Gastroesophageal sphincter (tissue), 4 donors: ENCODE measurements around the gene ZNF266. TPM values are rescaled to one million over a fixed set of nuclear protein-coding genes. Genes with fewer than 3 reads are reported as not detected.

Source experiments
- ATAC-seq: fragments of 150-250 bp; one replicate; pipeline ENCODE4 v1.9.1; 2016; ENCODE audit warnings: mild to moderate bottlenecking, moderate library complexity
- H3K27ac ChIP-seq, 4 donors: fragments of 200-600 bp; sonication (generic) in 3 of 4; 1 replicate in 3 of 4; 2 replicates in 1 of 4; pipeline ENCODE4 v1.5.1; 2016 to 2019
- H3K27me3 ChIP-seq: fragments of 200-600 bp; sonication (generic); one replicate; pipeline ENCODE4 v1.5.1; 2019
- H3K36me3 ChIP-seq, 2 donors: fragments of 200-600 bp; sonication (generic); one replicate each; pipeline ENCODE4 v1.5.1; 2019; ENCODE audit warnings: control low read depth in 1 of 2
- H3K4me1 ChIP-seq, 3 donors: fragments of 200-600 bp; sonication (generic); 1 replicate in 2 of 3; 2 replicates in 1 of 3; pipeline ENCODE4 v1.5.1; 2016 to 2019; ENCODE audit warnings: control low read depth in 2 of 3
- H3K4me3 ChIP-seq, 2 donors: fragments of 200-600 bp; sonication (generic); one replicate each; pipeline ENCODE4 v1.5.1; 2019; ENCODE audit warnings: mild to moderate bottlenecking in 1 of 2, moderate library complexity in 1 of 2
- H3K9me3 ChIP-seq, 3 donors: fragments of 200-600 bp; sonication (generic); one replicate each; pipeline ENCODE4 v1.5.1; 2017 to 2019; ENCODE audit warnings: control low read depth in 2 of 3
- CTCF ChIP-seq, 4 experiments: fragments of 200-600 bp in 2 of 4; fragments of 450-650 bp in 2 of 4; sonication (generic) in 1 of 4; IDR thresholded peaks; one replicate each; pipeline ENCODE4 v1.5.1; 2017 to 2019; ENCODE audit warnings: antibody characterized with exemption in 4 of 4, mild to moderate bottlenecking in 2 of 4, moderate library complexity in 2 of 4
- EP300 ChIP-seq: sonication (generic); formaldehyde crosslinking; IDR thresholded peaks from one replicate; pipeline ENCODE4 v1.6.1; 2017; ENCODE audit warnings: antibody characterized with exemption, mild to moderate bottlenecking
- POLR2A ChIP-seq, 2 donors: fragments of 450-650 bp; IDR thresholded peaks; one replicate each; pipeline ENCODE4 v1.6.1; 2017; ENCODE audit warnings: antibody characterized with exemption in 2 of 2, mild to moderate bottlenecking in 2 of 2, moderate library complexity in 1 of 2
- POLR2AphosphoS5 ChIP-seq: sonication (generic); formaldehyde crosslinking; IDR thresholded peaks from one replicate; pipeline ENCODE4 v1.6.1; 2017; ENCODE audit warnings: antibody characterized with exemption
- WGBS, 2 donors: methylation state at CpG; one replicate each; pipeline ENCODE4 v1.1.5; 2018; ENCODE audit warnings: low coverage in 1 of 2; 5-methylcytosine and 5-hydroxymethylcytosine counted together
- total RNA-seq, 4 donors: library from RNA; depleted of rRNA; stranded (reverse); fragments of >200 nt; gene quantifications; one replicate each; pipeline ENCODE4 v1.1.0, GENCODE V29; 2016

ZNF266 gene
- total RNA-seq, 4 donors from 2014 or later: 16.0 to 25.1 (median 20.8) TPM

- peaks cover 0 to 7% (median 0%) of the 10 kb centered on the region in 3 donors for H3K4me1 ChIP-seq
- 2% methylated on average over 9 to 32 of the region's 39 CpGs for WGBS, 2 donors
- H3K27ac ChIP-seq: peak overlapping the region in 3 of 4 donors; percentile 61 to 76 (median 65)
- TF ChIP-seq CTCF (IDR thresholded peaks at IDR 0.05) (peak in 1 of 4 experiments; percentile 8), POLR2A (IDR thresholded peaks at IDR 0.05) (no peak)
- H3K4me3 ChIP-seq: peak overlapping the region; percentile 39 to 59
- peaks cover 0 to 90% (median 3%) of the 10 kb centered on the region in 3 donors for H3K9me3 ChIP-seq
- peak; percentile 71 for ATAC-seq
- no peaks in the 10 kb centered on the region for H3K27me3 ChIP-seq
- H3K36me3 ChIP-seq: peaks cover 0 to 17% of the 10 kb centered on the region in 2 donors
Observed at GRCh38 chr19:9406798-9407352, 28.5 kb downstream of the ZNF266 start.

- TF ChIP-seq CTCF (IDR thresholded peaks at IDR 0.05) (no peak), POLR2A (IDR thresholded peaks at IDR 0.05) (no peak), EP300 (no peak), POLR2AphosphoS5 (no peak)
- 70 to 97% methylated on average over 4 of the region's 4 CpGs for WGBS, 2 donors
- H3K36me3 ChIP-seq: peaks cover 53 to 100% of the 10 kb centered on the region in 2 donors
- no peaks in the 10 kb centered on the region for H3K27me3 ChIP-seq
- no peaks in the 10 kb centered on the region for H3K4me1 ChIP-seq
- H3K4me3 ChIP-seq: no peak overlapping the region
- no peak for ATAC-seq
- peaks cover 7 to 100% (median 17%) of the 10 kb centered on the region in 3 donors for H3K9me3 ChIP-seq
- H3K27ac ChIP-seq: no peak overlapping the region
Observed at GRCh38 chr19:9381361-9381785, 54.0 kb downstream of the ZNF266 start.

- peaks cover 0 to 89% of the 10 kb centered on the region in 2 donors for H3K36me3 ChIP-seq
- whole genome bisulfite sequencing, 2 donors: 89 to 93% methylated on average over 5 to 6 of the region's 6 CpGs
- no peak for TF ChIP-seq EP300
- TF ChIP-seq CTCF (IDR thresholded peaks at IDR 0.05): no peak
- no peak for TF ChIP-seq POLR2A (IDR thresholded peaks at IDR 0.05)
- no peak for TF ChIP-seq POLR2AphosphoS5
- H3K27me3 ChIP-seq: no peaks in the 10 kb centered on the region
- H3K4me1 ChIP-seq: no peaks in the 10 kb centered on the region
- ATAC-seq: no peak
- H3K4me3 ChIP-seq: no peak overlapping the region
- peaks cover 3 to 100% (median 5%) of the 10 kb centered on the region in 3 donors for H3K9me3 ChIP-seq
- no peak overlapping the region for H3K27ac ChIP-seq
Observed at GRCh38 chr19:9370738-9371619, 64.4 kb downstream of the ZNF266 start.

GRCh38 chr19:9362905-9363304 lies 72.5 kb downstream of the ZNF266 start, which contains the start of gene ZNF177:
Gene ZNF177 (plus strand): TSS chr19:9363013. CDS start chr19:9378312, 15,299 bp downstream.
- no peak for TF ChIP-seq CTCF (IDR thresholded peaks at IDR 0.05)
- no peak for TF ChIP-seq POLR2A (IDR thresholded peaks at IDR 0.05)
- TF ChIP-seq POLR2AphosphoS5: no peak
- H3K9me3 ChIP-seq: peaks cover 0 to 98% (median 0%) of the 10 kb centered on the region in 3 donors
- H3K4me1 ChIP-seq: peaks cover 0 to 5% (median 0%) of the 10 kb centered on the region in 3 donors
- no peak for ATAC-seq
- H3K4me3 ChIP-seq: peak within 1 kb of the TSS in 1 of 2 donors; percentile 28
- peaks cover 0 to 62% of the 10 kb centered on the region in 2 donors for H3K36me3 ChIP-seq
- no peaks in the 10 kb centered on the region for H3K27me3 ChIP-seq
- no peak within 1 kb of the TSS for H3K27ac ChIP-seq
- WGBS, 2 donors: 6% methylated on average over 7 of the region's 28 CpGs; no CpG with 5 or more reads in 1 of the 2 donors

Other genes starting within 250 kb of the ZNF266 start
- not detected for gene OR7D4, start 216.0 kb downstream of the ZNF266 start, total RNA-seq
- gene OR7E24, start 184.6 kb downstream of the ZNF266 start, total RNA-seq: not detected
- gene ZNF699, start 125.7 kb downstream of the ZNF266 start, total RNA-seq: 10 to 100 TPM; 12.7 to 21.5 (median 15.2) TPM
- gene ZNF559, start 111.4 kb downstream of the ZNF266 start, total RNA-seq: 10 to 100 TPM; 15.4 to 22.3 (median 16.7) TPM
- gene ZNF177, start 72.6 kb downstream of the ZNF266 start, total RNA-seq: 1 to 10 TPM; 2.2 to 7.0 (median 2.6) TPM
- not detected for gene ZNF560, start 63.0 kb upstream of the ZNF266 start, total RNA-seq
- 10 to 100 TPM; 12.5 to 24.3 (median 19.6) TPM for gene ZNF426, start 103.1 kb upstream of the ZNF266 start, total RNA-seq
- 10 to 100 TPM; 22.6 to 32.2 (median 28.1) TPM for gene ZNF121, start 148.9 kb upstream of the ZNF266 start, total RNA-seq
- 10 to 100 TPM; 20.6 to 50.5 (median 28.5) TPM for gene ZNF561, start 185.7 kb upstream of the ZNF266 start, total RNA-seq
- gene ZNF562, start 239.5 kb upstream of the ZNF266 start, total RNA-seq: 10 to 100 TPM; 26.9 to 35.9 (median 30.5) TPM